ENCODE results near the gene MEAK7.

- TF ChIP-seq CTCF (IDR thresholded peaks at IDR 0.05) (no peak), POLR2A (IDR thresholded peaks at IDR 0.05) (no peak), POLR2AphosphoS5 (IDR thresholded peaks at IDR 0.05) (no peak), EP300 (IDR thresholded peaks at IDR 0.05; ENCODE audit: low read depth) (no peak)
Observed at GRCh38 chr16:84500531-84500930, 3.9 kb downstream of the MEAK7 start.

Measured in transverse colon (tissue), 4 donors.